ENCODE results near the gene ADI1.
"Not testable (repeated sequence)": the region's sequence is repeated elsewhere in the genome, so short reads cannot be mapped to it uniquely, and the experiment has no call there.

The ADI1 gene

GRCh38 chr2:3527886-3528785, 8.8 kb upstream of the ADI1 start:
- H3K4me3 ChIP-seq (ENCODE audit: low read depth, low read length) = no peak overlapping the region
- no peaks in the 10 kb centered on the region for H3K36me3 ChIP-seq (ENCODE audit: control insufficient read depth, insufficient read depth, low read length)
- H3K9ac ChIP-seq (ENCODE audit: low read length) = no peak overlapping the region
- H3K27ac ChIP-seq (ENCODE audit: low read depth, low read length) = no peak overlapping the region
- H3K9me3 ChIP-seq (ENCODE audit: control insufficient read depth, insufficient read depth, low read depth, low read length) = no peaks in the 10 kb centered on the region
- no peaks in the 10 kb centered on the region for H3K27me3 ChIP-seq (ENCODE audit: control insufficient read depth, insufficient read depth, low read length)
- no peaks in the 10 kb centered on the region for H3K4me1 ChIP-seq (ENCODE audit: control insufficient read depth, insufficient read depth, low read length)

GRCh38 chr2:3526871-3527270, 7.5 kb upstream of the ADI1 start:
- Histone ChIP-seq H3K9ac (ENCODE audit: low read length) (no peak overlapping the region), H3K4me3 (ENCODE audit: low read depth, low read length) (no peak overlapping the region), H3K27me3 (ENCODE audit: control insufficient read depth, insufficient read depth, low read length) (no peaks in the 10 kb centered on the region), H3K9me3 (ENCODE audit: control insufficient read depth, insufficient read depth, low read depth, low read length) (no peaks in the 10 kb centered on the region), H3K4me1 (ENCODE audit: control insufficient read depth, insufficient read depth, low read length) (no peaks in the 10 kb centered on the region), H3K36me3 (ENCODE audit: control insufficient read depth, insufficient read depth, low read length) (no peaks in the 10 kb centered on the region), H3K27ac (ENCODE audit: low read depth, low read length) (no peak overlapping the region)

- no peaks in the 10 kb centered on the region for H3K36me3 ChIP-seq (ENCODE audit: control insufficient read depth, insufficient read depth, low read length)
- no peak overlapping the region for H3K27ac ChIP-seq (ENCODE audit: low read depth, low read length)
- H3K9ac ChIP-seq (ENCODE audit: low read length) = no peak overlapping the region
- H3K4me1 ChIP-seq (ENCODE audit: control insufficient read depth, insufficient read depth, low read length) = peaks cover 6% of the 10 kb centered on the region; the same call in 1 of the 2 replicates
- H3K9me3 ChIP-seq (ENCODE audit: control insufficient read depth, insufficient read depth, low read depth, low read length) = no peaks in the 10 kb centered on the region
- H3K4me3 ChIP-seq (ENCODE audit: low read depth, low read length) = no peak overlapping the region
- 0 out of 2 replicates have a peak, but pooled peaks cover 6% of the 10 kb centered on the region for H3K27me3 ChIP-seq (ENCODE audit: control insufficient read depth, insufficient read depth, low read length)
Measured at GRCh38 chr2:3523551-3524041, 4.3 kb upstream of the ADI1 start.

DNA sequence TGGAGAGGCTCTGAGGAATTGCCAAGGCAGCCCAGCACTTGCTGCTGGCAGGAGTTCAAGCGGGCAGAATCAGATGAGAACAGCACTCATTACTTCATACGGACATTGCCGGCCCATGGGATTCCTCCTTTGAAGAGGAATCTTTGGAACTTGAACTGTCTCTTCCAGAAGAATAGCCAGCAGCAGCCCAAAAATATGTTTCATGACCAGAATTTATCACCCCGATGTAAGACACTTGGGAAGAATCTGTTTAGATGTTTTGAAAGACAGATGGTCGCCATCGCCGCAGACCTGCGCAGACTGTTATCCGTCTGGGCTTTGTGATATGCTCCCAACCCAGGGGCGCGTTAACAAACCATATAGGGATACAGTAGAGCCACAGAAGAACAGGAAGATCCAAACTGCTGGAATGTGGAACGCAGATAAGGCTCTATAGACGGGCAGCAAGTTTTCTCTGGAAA, 3.7 kb upstream of the ADI1 start:
- Histone ChIP-seq H3K36me3 (ENCODE audit: control insufficient read depth, insufficient read depth, low read length) (no peaks in the 10 kb centered on the region), H3K27me3 (ENCODE audit: control insufficient read depth, insufficient read depth, low read length) (0 out of 2 replicates have a peak, but pooled peaks cover 6% of the 10 kb centered on the region), H3K4me3 (ENCODE audit: low read depth, low read length) (no peak overlapping the region), H3K9me3 (ENCODE audit: control insufficient read depth, insufficient read depth, low read depth, low read length) (no peaks in the 10 kb centered on the region), H3K4me1 (ENCODE audit: control insufficient read depth, insufficient read depth, low read length) (peaks cover 7% of the 10 kb centered on the region; the same call in 1 of the 2 replicates), H3K27ac (ENCODE audit: low read depth, low read length) (no peak overlapping the region), H3K9ac (ENCODE audit: low read length) (no peak overlapping the region)

DNA sequence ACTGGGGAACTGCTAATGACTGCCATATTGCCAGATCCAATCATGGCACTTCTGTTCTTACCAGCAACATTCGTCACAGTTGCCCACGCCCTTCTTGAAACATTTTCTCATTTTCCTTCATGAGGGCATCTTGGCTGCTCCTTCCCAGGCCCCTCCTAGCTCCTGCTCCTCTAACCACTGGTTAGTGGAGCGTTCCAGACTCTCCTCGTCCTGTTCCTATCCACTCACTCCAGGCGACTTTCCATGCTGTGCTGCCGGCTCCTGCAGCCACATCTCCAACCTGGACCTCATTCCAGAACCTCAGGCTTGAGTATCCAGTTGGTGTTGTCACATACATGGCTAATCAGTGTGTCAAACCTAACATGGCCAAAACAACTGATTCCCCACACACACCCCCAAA, 1.3 kb upstream of the ADI1 start:
- Histone ChIP-seq H3K27ac (ENCODE audit: low read depth, low read length) (no peak overlapping the region), H3K9ac (ENCODE audit: low read length) (no peak overlapping the region), H3K4me1 (ENCODE audit: control insufficient read depth, insufficient read depth, low read length) (peaks cover 12% of the 10 kb centered on the region; the same call in 1 of the 2 replicates), H3K27me3 (ENCODE audit: control insufficient read depth, insufficient read depth, low read length) (0 out of 2 replicates have a peak, but pooled peaks cover 6% of the 10 kb centered on the region), H3K36me3 (ENCODE audit: control insufficient read depth, insufficient read depth, low read length) (no peaks in the 10 kb centered on the region; the same call in 1 of the 2 replicates), H3K9me3 (ENCODE audit: control insufficient read depth, insufficient read depth, low read depth, low read length) (peaks cover 5% of the 10 kb centered on the region), H3K4me3 (ENCODE audit: low read depth, low read length) (no peak overlapping the region)

GRCh38 chr2:3518496-3519254, 656 bp downstream of the ADI1 start:
- peak overlapping the region; percentile 95 for H3K27ac ChIP-seq (ENCODE audit: low read depth, low read length)
- H3K27me3 ChIP-seq (ENCODE audit: control insufficient read depth, insufficient read depth, low read length) = 0 out of 2 replicates have a peak, but pooled peaks cover 6% of the 10 kb centered on the region
- peaks cover 10% of the 10 kb centered on the region for H3K9me3 ChIP-seq (ENCODE audit: control insufficient read depth, insufficient read depth, low read depth, low read length)
- H3K4me1 ChIP-seq (ENCODE audit: control insufficient read depth, insufficient read depth, low read length) = peaks cover 12% of the 10 kb centered on the region; the same call in 1 of the 2 replicates
- H3K4me3 ChIP-seq (ENCODE audit: low read depth, low read length) = peak overlapping the region; percentile 75
- H3K36me3 ChIP-seq (ENCODE audit: control insufficient read depth, insufficient read depth, low read length) = no peaks in the 10 kb centered on the region; the same call in 1 of the 2 replicates
- peak overlapping the region; percentile 82 for H3K9ac ChIP-seq (ENCODE audit: low read length)

DNA sequence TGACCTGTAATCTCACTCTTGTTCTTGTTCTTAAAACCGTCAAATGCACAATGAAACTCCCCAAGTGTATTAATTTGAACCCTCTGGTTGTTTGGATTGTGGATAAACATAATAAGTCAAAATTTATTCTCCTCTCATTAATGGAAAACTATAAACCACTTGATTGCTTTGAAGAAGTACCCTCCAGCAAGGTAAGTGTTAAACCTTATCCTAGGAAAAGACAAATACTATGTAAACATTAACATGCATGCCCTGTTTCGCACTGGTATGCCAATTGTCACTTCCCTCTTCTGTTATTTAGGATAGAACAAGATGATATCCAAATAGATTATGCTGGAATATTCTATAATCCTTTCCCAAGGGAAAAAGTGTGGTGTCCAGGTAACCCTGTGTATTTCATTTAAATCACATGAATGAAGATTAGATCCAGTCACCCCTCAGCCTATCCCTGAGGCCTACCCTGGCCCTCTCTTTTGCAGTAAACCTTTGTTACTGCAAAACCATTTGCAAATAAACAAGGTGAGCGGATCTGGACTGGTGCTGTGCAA, 1.3 kb downstream of the ADI1 start:
- Histone ChIP-seq H3K36me3 (ENCODE audit: control insufficient read depth, insufficient read depth, low read length) (peaks cover 4% of the 10 kb centered on the region), H3K27me3 (ENCODE audit: control insufficient read depth, insufficient read depth, low read length) (0 out of 2 replicates have a peak, but pooled peaks cover 6% of the 10 kb centered on the region), H3K27ac (ENCODE audit: low read depth, low read length) (peak overlapping the region; percentile 89), H3K9ac (ENCODE audit: low read length) (peak overlapping the region; percentile 80), H3K4me1 (ENCODE audit: control insufficient read depth, insufficient read depth, low read length) (peaks cover 12% of the 10 kb centered on the region; the same call in 1 of the 2 replicates), H3K4me3 (ENCODE audit: low read depth, low read length) (peak overlapping the region; percentile 75), H3K9me3 (ENCODE audit: control insufficient read depth, insufficient read depth, low read depth, low read length) (peaks cover 10% of the 10 kb centered on the region)

DNA sequence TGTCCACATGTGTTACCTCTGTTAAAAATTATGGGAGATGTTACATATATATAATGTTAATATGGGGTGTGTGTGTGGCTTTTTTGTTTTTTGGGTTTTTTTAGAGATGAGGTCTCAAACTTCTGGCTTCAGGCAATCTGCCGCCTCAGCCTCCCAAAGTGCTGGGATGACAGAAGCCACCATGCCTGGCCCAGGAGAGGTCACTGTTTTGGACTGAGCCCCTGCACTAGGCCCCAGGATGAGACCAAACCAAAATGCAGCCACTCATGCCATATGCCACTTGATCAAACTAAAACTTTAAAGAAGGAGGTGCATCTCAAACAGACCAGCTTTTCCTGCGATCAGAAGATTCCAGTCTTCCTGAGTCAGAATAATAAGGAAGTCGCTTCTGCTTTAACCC, 2.5 kb downstream of the ADI1 start:
- Histone ChIP-seq H3K4me3 (ENCODE audit: low read depth, low read length) (no peak overlapping the region), H3K27me3 (ENCODE audit: control insufficient read depth, insufficient read depth, low read length) (0 out of 2 replicates have a peak, but pooled peaks cover 6% of the 10 kb centered on the region), H3K27ac (ENCODE audit: low read depth, low read length) (no peak overlapping the region), H3K4me1 (ENCODE audit: control insufficient read depth, insufficient read depth, low read length) (peaks cover 12% of the 10 kb centered on the region; the same call in 1 of the 2 replicates), H3K9ac (ENCODE audit: low read length) (no peak overlapping the region), H3K36me3 (ENCODE audit: control insufficient read depth, insufficient read depth, low read length) (peaks cover 12% of the 10 kb centered on the region), H3K9me3 (ENCODE audit: control insufficient read depth, insufficient read depth, low read depth, low read length) (peaks cover 10% of the 10 kb centered on the region)

- not testable (repeated sequence) for H3K9ac ChIP-seq (ENCODE audit: low read length); H3K27me3 ChIP-seq (ENCODE audit: control insufficient read depth, insufficient read depth, low read length); H3K4me3 ChIP-seq (ENCODE audit: low read depth, low read length); H3K27ac ChIP-seq (ENCODE audit: low read depth, low read length)
- H3K9me3 ChIP-seq (ENCODE audit: control insufficient read depth, insufficient read depth, low read depth, low read length) = peaks cover 10% of the 10 kb centered on the region
- peaks cover 22% of the 10 kb centered on the region for H3K36me3 ChIP-seq (ENCODE audit: control insufficient read depth, insufficient read depth, low read length)
- peaks cover 11% of the 10 kb centered on the region; the same call in 1 of the 2 replicates for H3K4me1 ChIP-seq (ENCODE audit: control insufficient read depth, insufficient read depth, low read length)
Measured at GRCh38 chr2:3515438-3515837, 3.9 kb downstream of the ADI1 start.

DNA sequence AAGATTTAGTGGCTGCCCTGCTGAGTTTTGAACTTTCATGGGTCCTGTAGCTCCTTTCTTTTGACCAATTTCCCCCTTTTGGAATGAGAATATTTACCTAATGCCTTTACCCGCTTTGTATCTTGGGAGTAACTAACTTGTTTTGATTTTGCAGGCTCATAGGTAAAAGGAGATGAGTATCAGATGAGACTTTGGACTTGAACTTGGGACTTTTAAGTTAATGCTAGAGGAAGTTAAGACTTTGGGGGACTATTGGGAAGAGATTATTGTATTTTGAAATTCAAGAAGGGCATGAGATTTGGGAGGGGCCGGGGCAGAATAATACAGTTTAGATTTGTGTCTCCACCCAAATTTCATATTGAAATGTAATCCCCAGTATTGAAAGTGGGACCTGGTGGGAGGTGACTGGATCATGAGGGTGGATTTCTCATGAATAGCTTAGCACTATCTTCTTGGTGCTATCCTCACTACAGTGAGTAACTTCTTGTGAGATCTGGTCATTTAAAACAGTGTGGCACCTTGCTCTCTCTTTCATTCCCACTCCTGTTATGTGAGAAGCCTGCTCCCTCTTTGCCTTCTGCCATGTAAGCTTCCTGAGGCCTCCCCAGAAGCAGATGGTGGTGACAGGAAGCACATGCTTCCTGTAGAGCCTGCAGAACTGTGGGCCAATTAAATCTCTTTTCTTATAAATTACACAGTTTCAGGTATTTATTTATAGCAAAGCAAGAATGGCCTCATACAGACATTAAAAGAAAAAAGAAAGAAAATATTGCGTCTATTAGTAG, 6.1 kb downstream of the ADI1 start:
- peaks cover 10% of the 10 kb centered on the region for H3K9me3 ChIP-seq (ENCODE audit: control insufficient read depth, insufficient read depth, low read depth, low read length)
- H3K4me3 ChIP-seq (ENCODE audit: low read depth, low read length) = no peak overlapping the region
- H3K9ac ChIP-seq (ENCODE audit: low read length) = no peak overlapping the region
- 0 out of 2 replicates have a peak, but pooled peaks cover 6% of the 10 kb centered on the region for H3K4me1 ChIP-seq (ENCODE audit: control insufficient read depth, insufficient read depth, low read length)
- no peak overlapping the region for H3K27ac ChIP-seq (ENCODE audit: low read depth, low read length)
- peaks cover 22% of the 10 kb centered on the region for H3K36me3 ChIP-seq (ENCODE audit: control insufficient read depth, insufficient read depth, low read length)
- H3K27me3 ChIP-seq (ENCODE audit: control insufficient read depth, insufficient read depth, low read length) = no peaks in the 10 kb centered on the region

All from HUES6 (cell line).